ENCODE results near the gene FCHO1. TPM values are rescaled to one million over a fixed set of nuclear protein-coding genes. Genes with fewer than 3 reads are reported as not detected.

Gene FCHO1
- total RNA-seq = 1.0 and 1.8 TPM in 2 replicates

GRCh38 chr19:17751103-17751911 is at the start of gene FCHO1:
Gene FCHO1 (plus strand): TSS chr19:17751477. CDS start chr19:17755165, 3,688 bp downstream.

GRCh38 chr19:17718947-17719711 is 32.1 kb upstream of the FCHO1 start, which contains the start of gene MAP1S:
Gene MAP1S (plus strand): TSS chr19:17719480. CDS start chr19:17719503, 23 bp downstream.

GRCh38 chr19:17794731-17795494 is 43.6 kb downstream of the FCHO1 start, which contains the start of gene B3GNT3:
Gene B3GNT3 (plus strand): TSS chr19:17795138. CDS start chr19:17807808, 12,670 bp downstream.

GRCh38 chr19:17821190-17821589 is 69.9 kb downstream of the FCHO1 start, which contains the start of gene INSL3:
Gene INSL3 (minus strand): TSS chr19:17821519. CDS start chr19:17821506, 13 bp downstream.

Other genes with a start within 250 kb of the FCHO1 start
- 84.2 and 96.3 TPM in 2 replicates for gene PGLS, start 239.8 kb upstream of the FCHO1 start, total RNA-seq
- gene COLGALT1, start 195.8 kb upstream of the FCHO1 start, total RNA-seq = 147 and 158 TPM in 2 replicates
- under 0.01 TPM in 1 of 2 replicates, not detected in the other for gene UNC13A, start 63.1 kb upstream of the FCHO1 start, total RNA-seq
- 28.4 and 35.2 TPM in 2 replicates for gene MAP1S, start 32.0 kb upstream of the FCHO1 start, total RNA-seq
- 0.15 TPM in 1 of 2 replicates, not detected in the other for gene B3GNT3, start 43.7 kb downstream of the FCHO1 start, total RNA-seq
- not detected in 2 replicates for gene INSL3, start 70.0 kb downstream of the FCHO1 start, total RNA-seq
- gene JAK3, start 96.5 kb downstream of the FCHO1 start, total RNA-seq = 3.5 and 3.9 TPM in 2 replicates
- 2,017 and 2,263 TPM in 2 replicates for gene RPL18A, start 108.4 kb downstream of the FCHO1 start, total RNA-seq
- gene SLC5A5, start 120.5 kb downstream of the FCHO1 start, total RNA-seq = not detected in 2 replicates
- gene CCDC124, start 181.5 kb downstream of the FCHO1 start, total RNA-seq = 98.2 and 102 TPM in 2 replicates
- gene KCNN1, start 215.6 kb downstream of the FCHO1 start, total RNA-seq = 0.15 and 0.34 TPM in 2 replicates

Measured in bronchus fibroblast of lung (primary cell).